GM12892 (cell line): ENCODE measurements around the gene SEC24B.

Source experiments
- POLR2A ChIP-seq: IDR thresholded peaks from 2 replicates; pipeline ENCODE4 v1.6.1; 2011; ENCODE audit warnings: low read depth, low read length, control low read depth
- POLR2AphosphoS5 ChIP-seq: IDR thresholded peaks from 2 replicates; pipeline ENCODE4 v1.6.1; 2011; ENCODE audit warnings: low read depth, low read length, control low read depth

DNA sequence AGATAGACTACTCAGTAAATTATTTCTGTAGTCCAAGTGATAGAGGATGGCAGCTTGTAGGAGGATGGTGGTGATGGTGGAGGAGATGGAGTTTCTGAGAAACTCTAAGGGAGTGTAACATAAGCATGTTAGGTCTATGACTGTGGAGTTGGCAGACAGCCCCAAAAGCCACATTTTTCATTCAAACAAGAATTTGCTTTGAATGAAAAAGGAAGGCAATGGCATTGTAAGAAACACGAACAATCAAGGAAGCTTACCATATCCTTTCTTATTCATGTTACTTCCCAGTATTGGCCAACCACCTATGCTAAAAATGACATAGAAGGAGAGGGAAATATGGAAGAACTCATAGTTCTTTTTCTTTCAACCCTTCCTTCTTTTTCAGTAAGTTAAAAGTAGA lies 18.7 kb upstream of the SEC24B start:
- TF ChIP-seq POLR2A (no peak), POLR2AphosphoS5 (no peak)
